ENCODE data around the gene PRSS36. TPM values are rescaled to one million over a fixed set of nuclear protein-coding genes. Genes with fewer than 3 reads are reported as not detected.
A peak's percentile ranks its signal among the peaks of the same experiment; 100 is the strongest.
"Not testable (repeated sequence)": the region's sequence is repeated elsewhere in the genome, so short reads cannot be mapped to it uniquely, and the experiment has no call there.

PRSS36 gene
- total RNA-seq, 1 experiment from 2014 or later = not detected

- no peak for DNase-seq (ENCODE audit: extremely low read depth, low read depth)
These were observed 6.7 kb downstream of the PRSS36 start for GRCh38 chr16:31143011-31143693.

GRCh38 chr16:31142109-31143010 lies 7.5 kb downstream of the PRSS36 start:
- DNase-seq (ENCODE audit: extremely low read depth, low read depth) = peak; percentile 99

GRCh38 chr16:31141489-31142108 lies 8.3 kb downstream of the PRSS36 start:
- no peak for DNase-seq (ENCODE audit: extremely low read depth, low read depth)

- DNase-seq (ENCODE audit: extremely low read depth, low read depth) = not testable (repeated sequence)
These were observed 8.8 kb downstream of the PRSS36 start for GRCh38 chr16:31141071-31141469.

- peak; percentile 13 for DNase-seq (ENCODE audit: extremely low read depth, low read depth)
These were observed 11.0 kb downstream of the PRSS36 start for GRCh38 chr16:31138621-31139578.

GRCh38 chr16:31136822-31137499 lies 12.9 kb downstream of the PRSS36 start:
- DNase-seq (ENCODE audit: extremely low read depth, low read depth) = not testable (repeated sequence)

GRCh38 chr16:31136287-31136662 lies 13.6 kb downstream of the PRSS36 start:
- DNase-seq (ENCODE audit: extremely low read depth, low read depth) = no peak

- DNase-seq (ENCODE audit: extremely low read depth, low read depth) = no peak
These were observed 14.2 kb downstream of the PRSS36 start, which contains the start of gene PRSS8 for GRCh38 chr16:31135535-31136286. Gene PRSS8, minus strand, starts transcription at chr16:31135727. Its CDS starts 229 bp downstream, at chr16:31135498.

GRCh38 chr16:31134625-31135534 lies 15.0 kb downstream of the PRSS36 start:
- no peak for DNase-seq (ENCODE audit: extremely low read depth, low read depth)

GRCh38 chr16:31134091-31134571 lies 15.7 kb downstream of the PRSS36 start:
- DNase-seq (ENCODE audit: extremely low read depth, low read depth) = no peak

- no peak for DNase-seq (ENCODE audit: extremely low read depth, low read depth)
These were observed 16.8 kb downstream of the PRSS36 start for GRCh38 chr16:31133046-31133501.

- no peak for DNase-seq (ENCODE audit: extremely low read depth, low read depth)
These were observed 17.4 kb downstream of the PRSS36 start for GRCh38 chr16:31132303-31132979.

GRCh38 chr16:31131841-31132271 lies 18.0 kb downstream of the PRSS36 start:
- no peak for DNase-seq (ENCODE audit: extremely low read depth, low read depth)

- DNase-seq (ENCODE audit: extremely low read depth, low read depth) = no peak
These were observed 18.4 kb downstream of the PRSS36 start for GRCh38 chr16:31131416-31131815.

- no peak for DNase-seq (ENCODE audit: extremely low read depth, low read depth)
These were observed 19.0 kb downstream of the PRSS36 start for GRCh38 chr16:31130899-31131298.

GRCh38 chr16:31130336-31130891 lies 19.5 kb downstream of the PRSS36 start:
- DNase-seq (ENCODE audit: extremely low read depth, low read depth) = no peak

Measured in NCI-H460 (cell line).